Nephron progenitor cell (in vitro differentiated cells): Measurements from ENCODE around the gene COL4A3.
"Not testable (repeated sequence)": the region's sequence is repeated elsewhere in the genome, so short reads cannot be mapped to it uniquely, and the experiment has no call there.

Experiments used
- DNase-seq: peaks from one replicate; pipeline ENCODE4 v3.0.0; 2021
- H3K27ac Mint-ChIP-seq: 2 replicates; pipeline ENCODE4 v1.8.0; 2021; ENCODE audit warnings: mild to moderate bottlenecking, moderate library complexity, mixed read lengths
- H3K27me3 Mint-ChIP-seq: 2 replicates; pipeline ENCODE4 v1.8.0; 2021; ENCODE audit warnings: mild to moderate bottlenecking, low read depth, mixed read lengths; ENCODE audit not compliant: poor library complexity
- H3K36me3 Mint-ChIP-seq: 2 replicates; pipeline ENCODE4 v1.8.0; 2021; ENCODE audit warnings: low read depth, mixed read lengths
- H3K4me1 Mint-ChIP-seq: 2 replicates; pipeline ENCODE4 v1.8.0; 2021; ENCODE audit warnings: mixed read lengths
- H3K4me3 Mint-ChIP-seq: 2 replicates; pipeline ENCODE4 v1.8.0; 2021; ENCODE audit warnings: mild to moderate bottlenecking, moderate library complexity, mixed read lengths
- H3K9me3 Mint-ChIP-seq: 2 replicates; pipeline ENCODE4 v1.8.0; 2021; ENCODE audit warnings: mild to moderate bottlenecking, moderate library complexity, mixed read lengths
- CTCF ChIP-seq: fragments of 200-600 bp; sonication (generic); IDR thresholded peaks from 2 replicates; pipeline ENCODE4 v1.5.0; 2021; ENCODE audit warnings: antibody characterized with exemption

COL4A3 gene

GRCh38 chr2:227161947-227162346 is 2.5 kb upstream of the COL4A3 start:
- no peak for TF ChIP-seq CTCF
- peaks cover 81% of the 10 kb centered on the region for H3K27me3 Mint-ChIP-seq
- H3K4me3 Mint-ChIP-seq, result no peak overlapping the region
- H3K27ac Mint-ChIP-seq, result no peak overlapping the region
- no peak for DNase-seq
- no peaks in the 10 kb centered on the region for H3K36me3 Mint-ChIP-seq
- peaks cover 5% of the 10 kb centered on the region for H3K4me1 Mint-ChIP-seq
- peaks cover 11% of the 10 kb centered on the region for H3K9me3 Mint-ChIP-seq

- TF ChIP-seq CTCF, result no peak
- Mint-ChIP-seq H3K27ac (no peak overlapping the region), H3K4me1 (peaks cover 5% of the 10 kb centered on the region), H3K27me3 (peaks cover 97% of the 10 kb centered on the region), H3K9me3 (peaks cover 20% of the 10 kb centered on the region), H3K36me3 (no peaks in the 10 kb centered on the region), H3K4me3 (peak overlapping the region; percentile 75)
- no peak for DNase-seq
Measured at GRCh38 chr2:227163485-227163997, 883 bp upstream of the COL4A3 start.

GRCh38 chr2:227164763-227165291 is 403 bp downstream of the COL4A3 start:
- peaks cover 88% of the 10 kb centered on the region for H3K27me3 Mint-ChIP-seq
- peak overlapping the region; percentile 68 for H3K4me3 Mint-ChIP-seq
- no peak for TF ChIP-seq CTCF
- DNase-seq, result peak; percentile 27
- H3K36me3 Mint-ChIP-seq, result no peaks in the 10 kb centered on the region
- peaks cover 24% of the 10 kb centered on the region for H3K9me3 Mint-ChIP-seq
- H3K4me1 Mint-ChIP-seq, result peaks cover 5% of the 10 kb centered on the region
- no peak overlapping the region for H3K27ac Mint-ChIP-seq

- not testable (repeated sequence) for H3K4me3 Mint-ChIP-seq, DNase-seq, H3K36me3 Mint-ChIP-seq, H3K27ac Mint-ChIP-seq, H3K4me1 Mint-ChIP-seq
- peaks cover 27% of the 10 kb centered on the region for H3K27me3 Mint-ChIP-seq
- H3K9me3 Mint-ChIP-seq, result peaks cover 19% of the 10 kb centered on the region
Measured at GRCh38 chr2:227171779-227172178, 7.4 kb downstream of the COL4A3 start.

GRCh38 chr2:227177592-227178336 is 13.3 kb downstream of the COL4A3 start:
- peaks cover 11% of the 10 kb centered on the region for H3K27me3 Mint-ChIP-seq
- H3K9me3 Mint-ChIP-seq, result no peaks in the 10 kb centered on the region
- no peaks in the 10 kb centered on the region for H3K4me1 Mint-ChIP-seq
- H3K27ac Mint-ChIP-seq, result no peak overlapping the region
- DNase-seq, result no peak
- TF ChIP-seq CTCF, result no peak
- no peaks in the 10 kb centered on the region for H3K36me3 Mint-ChIP-seq
- no peak overlapping the region for H3K4me3 Mint-ChIP-seq

GRCh38 chr2:227179988-227180685 is 15.7 kb downstream of the COL4A3 start:
- TF ChIP-seq CTCF, result no peak
- Mint-ChIP-seq H3K4me3 (no peak overlapping the region), H3K9me3 (peaks cover 2% of the 10 kb centered on the region), H3K4me1 (no peaks in the 10 kb centered on the region), H3K27me3 (peaks cover 15% of the 10 kb centered on the region), H3K27ac (no peak overlapping the region), H3K36me3 (no peaks in the 10 kb centered on the region)
- DNase-seq, result no peak
